ENCODE results near the gene HSD3B1.

Gene HSD3B1

DNA sequence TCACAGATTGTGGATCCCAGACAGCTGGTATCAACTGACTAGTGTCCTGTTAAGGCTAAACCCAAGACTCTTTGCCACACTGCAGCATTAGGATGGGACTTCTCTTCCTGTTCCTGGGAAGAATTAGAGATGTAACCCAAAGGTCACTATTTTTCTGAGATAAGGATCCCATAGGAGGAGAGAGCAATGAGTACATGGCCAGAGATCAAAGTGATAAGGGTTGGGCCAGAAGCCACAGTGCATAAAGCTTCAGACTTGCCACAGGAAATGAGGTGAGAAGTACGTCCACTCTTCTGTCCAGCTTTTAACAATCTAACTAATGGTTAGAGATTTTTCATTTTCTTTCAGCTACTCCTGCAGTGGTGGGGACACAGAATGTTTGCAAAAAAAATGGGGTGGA lies at the start of gene HSD3B1:
Gene HSD3B1 (plus strand): TSS at position 270 of the 400 bp plus-strand sequence. CDS start 267 bp downstream, outside the sequence.
- TF ChIP-seq, protein P1, sequence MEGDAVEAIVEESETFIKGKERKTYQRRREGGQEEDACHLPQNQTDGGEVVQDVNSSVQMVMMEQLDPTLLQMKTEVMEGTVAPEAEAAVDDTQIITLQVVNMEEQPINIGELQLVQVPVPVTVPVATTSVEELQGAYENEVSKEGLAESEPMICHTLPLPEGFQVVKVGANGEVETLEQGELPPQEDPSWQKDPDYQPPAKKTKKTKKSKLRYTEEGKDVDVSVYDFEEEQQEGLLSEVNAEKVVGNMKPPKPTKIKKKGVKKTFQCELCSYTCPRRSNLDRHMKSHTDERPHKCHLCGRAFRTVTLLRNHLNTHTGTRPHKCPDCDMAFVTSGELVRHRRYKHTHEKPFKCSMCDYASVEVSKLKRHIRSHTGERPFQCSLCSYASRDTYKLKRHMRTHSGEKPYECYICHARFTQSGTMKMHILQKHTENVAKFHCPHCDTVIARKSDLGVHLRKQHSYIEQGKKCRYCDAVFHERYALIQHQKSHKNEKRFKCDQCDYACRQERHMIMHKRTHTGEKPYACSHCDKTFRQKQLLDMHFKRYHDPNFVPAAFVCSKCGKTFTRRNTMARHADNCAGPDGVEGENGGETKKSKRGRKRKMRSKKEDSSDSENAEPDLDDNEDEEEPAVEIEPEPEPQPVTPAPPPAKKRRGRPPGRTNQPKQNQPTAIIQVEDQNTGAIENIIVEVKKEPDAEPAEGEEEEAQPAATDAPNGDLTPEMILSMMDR (IDR thresholded peaks at IDR 0.05; ENCODE audit: low read depth, low read length) = no peak
- Histone ChIP-seq H3K27ac (no peak within 1 kb of the TSS), H3K27me3 (ENCODE audit: insufficient read depth, low read depth, severe bottlenecking) (peaks cover 3% of the 10 kb centered on the region)

DNA sequence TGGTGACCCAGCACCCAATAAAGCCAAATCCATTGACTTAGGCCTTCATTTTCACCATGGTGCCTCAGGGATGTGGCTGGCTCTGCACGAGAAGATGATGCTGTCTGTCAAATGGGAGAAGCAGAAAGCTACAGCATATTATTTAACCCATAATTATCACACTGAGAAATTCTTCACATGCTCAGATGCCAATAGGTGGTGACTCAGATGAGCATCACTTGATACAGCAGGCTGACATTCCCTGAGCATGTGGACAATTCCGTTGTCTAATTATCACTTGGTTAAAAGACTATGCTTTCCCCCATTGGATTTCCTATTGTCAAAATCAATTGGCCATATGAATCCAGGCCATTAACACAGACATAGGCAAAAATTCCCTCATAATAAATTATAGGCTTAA lies 44.0 kb upstream of the HSD3B1 start:
- TF ChIP-seq, protein P1 (IDR thresholded peaks at IDR 0.05; ENCODE audit: low read depth, low read length) = no peak
- H3K27me3 ChIP-seq (ENCODE audit: insufficient read depth, low read depth, severe bottlenecking) = no peaks in the 10 kb centered on the region
- no peak for DNase-seq
- no peaks in the 10 kb centered on the region for H3K36me3 ChIP-seq
- H3K27ac ChIP-seq = no peak overlapping the region
- no peaks in the 10 kb centered on the region for H3K9me3 ChIP-seq (ENCODE audit: severe bottlenecking)
- no peak overlapping the region for H3K4me3 ChIP-seq (ENCODE audit: low read depth, low read length)

More for the DNA sequence above, at the start of gene HSD3B1:
- Histone ChIP-seq H3K36me3 (no peaks in the 10 kb centered on the region), H3K9me3 (ENCODE audit: severe bottlenecking) (no peaks in the 10 kb centered on the region), H3K4me3 (ENCODE audit: low read depth, low read length) (no peak within 1 kb of the TSS)
- no peak for DNase-seq

DNA sequence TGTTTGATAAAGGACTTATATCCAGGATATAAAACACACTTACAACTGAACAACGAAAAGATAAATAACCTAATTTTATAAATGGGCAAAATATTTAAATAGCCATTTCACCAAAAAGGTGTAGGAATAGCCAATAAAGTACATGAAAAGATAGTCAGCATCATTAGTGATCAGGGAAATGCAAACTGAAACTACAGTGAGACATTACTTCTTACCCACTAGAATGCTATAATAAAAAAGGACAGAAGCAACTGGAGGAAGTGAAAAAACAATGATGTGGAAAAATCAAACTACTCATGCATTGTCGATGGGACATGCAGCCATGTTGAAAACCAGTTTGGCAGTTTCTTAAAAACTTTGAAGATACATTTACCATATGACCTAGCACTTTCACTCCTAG lies 43.4 kb upstream of the HSD3B1 start:
- no peaks in the 10 kb centered on the region for H3K27me3 ChIP-seq (ENCODE audit: insufficient read depth, low read depth, severe bottlenecking)
- TF ChIP-seq, protein P1 (IDR thresholded peaks at IDR 0.05; ENCODE audit: low read depth, low read length) = no peak
- no peaks in the 10 kb centered on the region for H3K9me3 ChIP-seq (ENCODE audit: severe bottlenecking)
- no peak overlapping the region for H3K4me3 ChIP-seq (ENCODE audit: low read depth, low read length)
- no peak overlapping the region for H3K27ac ChIP-seq
- DNase-seq = no peak
- no peaks in the 10 kb centered on the region for H3K36me3 ChIP-seq

DNA sequence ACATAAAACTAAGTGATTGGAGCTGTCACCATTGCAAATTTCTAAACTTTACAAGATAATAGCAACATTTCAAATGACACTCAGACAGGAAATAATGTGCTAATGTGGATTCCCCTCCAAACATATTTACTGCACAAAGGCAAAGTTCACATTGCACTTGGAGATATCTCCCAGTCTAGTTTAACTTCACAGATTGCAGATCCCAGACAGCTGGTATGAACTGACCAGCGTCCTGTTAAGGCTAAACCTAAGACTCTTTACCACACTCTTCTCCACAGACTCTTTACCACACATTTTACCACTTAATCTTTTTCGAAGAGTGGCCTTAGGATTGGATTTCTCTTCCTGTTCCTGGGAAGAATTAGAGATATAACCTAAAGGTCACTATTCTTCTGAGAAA lies 40.6 kb upstream of the HSD3B1 start:
- no peak for DNase-seq
- H3K36me3 ChIP-seq = no peaks in the 10 kb centered on the region
- H3K9me3 ChIP-seq (ENCODE audit: severe bottlenecking) = no peaks in the 10 kb centered on the region

DNA sequence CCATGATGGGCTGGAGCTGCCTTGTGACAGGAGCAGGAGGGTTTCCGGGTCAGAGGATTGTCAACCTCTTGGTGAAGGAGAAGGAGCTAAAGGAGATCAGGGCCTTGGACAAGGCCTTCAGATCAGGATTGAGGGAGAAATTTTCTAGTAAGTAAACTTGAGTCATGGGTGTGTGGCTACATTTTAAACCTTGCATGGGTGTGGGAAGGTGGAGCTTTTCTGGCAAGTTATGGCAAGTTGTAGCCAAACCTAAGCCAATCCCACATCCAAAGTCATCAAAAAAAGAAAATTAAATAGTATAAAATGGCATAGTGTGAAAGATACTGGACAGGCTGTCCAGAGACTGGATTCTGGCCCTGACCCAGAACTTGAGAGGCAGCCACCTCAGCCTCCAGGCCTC lies 39.8 kb upstream of the HSD3B1 start:
- no peak overlapping the region for H3K4me3 ChIP-seq (ENCODE audit: low read depth, low read length)
- TF ChIP-seq, protein P1 (IDR thresholded peaks at IDR 0.05; ENCODE audit: low read depth, low read length) = no peak
- no peaks in the 10 kb centered on the region for H3K36me3 ChIP-seq
- no peak overlapping the region for H3K27ac ChIP-seq
- no peaks in the 10 kb centered on the region for H3K27me3 ChIP-seq (ENCODE audit: insufficient read depth, low read depth, severe bottlenecking)
- H3K9me3 ChIP-seq (ENCODE audit: severe bottlenecking) = no peaks in the 10 kb centered on the region
- no peak for DNase-seq

More for the DNA sequence above, 40.6 kb upstream of the HSD3B1 start:
- Histone ChIP-seq H3K27me3 (ENCODE audit: insufficient read depth, low read depth, severe bottlenecking) (no peaks in the 10 kb centered on the region), H3K4me3 (ENCODE audit: low read depth, low read length) (no peak overlapping the region), H3K27ac (no peak overlapping the region)
- TF ChIP-seq, protein P1 (IDR thresholded peaks at IDR 0.05; ENCODE audit: low read depth, low read length) = no peak

Data from WERI-Rb-1 (cell line).